ENCODE data around the gene GRB10.
"Not testable (repeated sequence)": the region's sequence is repeated elsewhere in the genome, so short reads cannot be mapped to it uniquely, and the experiment has no call there.

GRB10 gene

GRCh38 chr7:50580057-50580456 lies 202.6 kb downstream of the GRB10 start:
- no peak for DNase-seq (ENCODE audit: low spot score)

DNA sequence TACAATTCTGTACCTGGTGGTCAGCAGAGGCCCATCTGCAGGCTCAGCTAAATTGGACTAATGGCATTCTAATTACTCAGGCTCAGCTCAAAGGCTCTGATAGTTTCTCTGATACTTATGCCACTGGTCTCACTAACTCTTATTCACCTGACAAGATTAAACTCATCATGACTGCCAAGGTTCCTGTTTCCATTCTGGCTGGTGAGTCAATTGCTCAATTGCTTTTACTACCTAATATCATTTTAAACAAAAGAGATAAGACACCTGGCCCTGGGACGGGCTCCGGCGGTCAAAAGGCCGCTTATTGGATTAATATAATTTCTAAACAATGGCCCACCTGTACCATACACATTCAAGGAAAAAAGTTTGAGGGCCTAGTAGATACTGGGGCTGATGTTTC lies 204.6 kb downstream of the GRB10 start:
- DNase-seq (ENCODE audit: low spot score) = not testable (repeated sequence)

- no peak for DNase-seq (ENCODE audit: low spot score)
Observed at GRCh38 chr7:50577569-50577968, 205.1 kb downstream of the GRB10 start.

DNA sequence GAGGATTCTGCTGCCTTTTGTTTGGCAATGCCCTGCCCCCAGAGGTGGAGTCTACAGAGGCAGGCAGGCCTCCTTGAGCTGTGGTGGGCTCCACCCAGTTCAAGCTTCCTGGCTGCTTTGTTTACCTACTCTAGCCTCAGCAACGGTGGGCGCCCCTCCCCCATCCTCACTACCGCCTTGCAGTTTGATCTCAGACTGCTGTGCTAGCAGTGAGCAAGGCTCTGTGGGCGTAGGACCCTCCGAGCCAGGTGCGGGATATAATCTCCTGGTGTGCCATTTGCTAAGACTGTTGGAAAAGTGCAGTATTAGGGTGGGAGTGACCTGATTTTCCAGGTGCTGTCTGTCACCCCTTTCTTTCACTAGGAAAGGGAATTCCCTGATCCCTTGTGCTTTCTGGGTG lies 206.3 kb downstream of the GRB10 start:
- DNase-seq (ENCODE audit: low spot score) = not testable (repeated sequence)

DNA sequence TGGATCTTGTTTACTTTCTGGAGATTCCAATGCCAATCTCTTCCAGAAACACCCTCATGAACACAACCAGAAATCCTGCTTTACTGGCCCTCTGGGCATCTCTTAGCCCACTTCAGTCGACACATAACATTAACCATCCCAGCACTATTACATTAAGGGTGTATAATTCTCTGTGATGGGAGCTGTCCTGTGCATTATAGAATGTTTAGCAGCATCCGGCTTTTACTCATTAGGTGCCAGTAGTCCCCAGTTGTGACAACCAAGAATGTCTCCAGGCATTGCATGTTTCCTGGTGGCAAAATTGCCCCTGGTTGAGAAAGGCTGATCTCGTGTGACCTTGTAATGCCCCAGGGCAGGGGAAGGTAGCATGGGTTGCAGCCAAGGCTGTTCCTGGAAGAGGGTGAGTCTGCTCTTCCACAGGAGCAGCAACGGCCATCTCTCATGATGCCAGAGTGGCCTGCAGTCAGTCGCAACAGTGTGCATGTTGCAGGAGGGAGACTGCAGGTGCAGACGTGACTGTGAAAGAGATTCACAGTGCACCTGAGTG lies 214.9 kb downstream of the GRB10 start:
- no peak for DNase-seq (ENCODE audit: low spot score)

- DNase-seq (ENCODE audit: low spot score) = no peak
Observed at GRCh38 chr7:50565977-50566376, 216.7 kb downstream of the GRB10 start.

DNA sequence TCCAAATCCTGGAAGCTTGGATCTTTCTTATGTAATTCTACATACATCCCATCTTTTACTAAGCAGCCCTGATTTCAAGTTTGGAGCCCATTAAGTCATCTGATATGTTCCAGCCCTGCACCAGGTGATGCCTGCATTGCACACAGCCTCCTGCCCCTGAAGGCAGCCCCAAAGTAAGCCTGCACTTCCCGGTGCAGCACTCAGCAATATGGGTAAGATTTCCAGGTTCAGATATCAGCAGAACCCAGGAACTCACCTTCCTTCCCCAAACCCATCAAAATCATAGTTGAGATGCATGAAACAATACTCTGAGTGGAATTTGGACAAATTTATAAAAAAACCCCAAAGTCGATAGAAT lies 217.2 kb downstream of the GRB10 start:
- DNase-seq (ENCODE audit: low spot score) = no peak

- DNase-seq (ENCODE audit: low spot score) = no peak
Observed at GRCh38 chr7:50564640-50565558, 217.8 kb downstream of the GRB10 start, which contains the start of gene DDC. TSS of gene DDC (minus strand) at chr7:50565405. CDS start at chr7:50544085, 21,320 bp downstream.

DNA sequence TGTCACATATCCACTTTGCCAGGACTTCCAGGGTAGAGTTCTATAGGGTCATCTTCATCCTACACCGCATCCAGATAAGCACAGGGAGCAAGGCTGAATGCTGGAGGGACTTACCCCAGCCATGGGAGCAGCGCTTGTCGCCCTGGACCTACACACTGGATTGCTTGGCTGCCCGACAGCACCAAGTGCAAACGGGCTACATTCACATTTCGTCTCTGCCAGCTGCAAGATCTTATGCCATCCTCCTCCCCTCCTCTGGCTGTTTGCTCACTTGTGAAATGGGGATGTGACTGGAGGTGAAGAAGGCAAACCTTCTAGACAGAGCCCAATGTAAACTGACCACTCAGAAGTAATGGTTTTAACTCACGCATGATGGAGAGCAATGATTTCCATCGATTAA lies 218.5 kb downstream of the GRB10 start:
- DNase-seq (ENCODE audit: low spot score) = no peak

- DNase-seq (ENCODE audit: low spot score) = no peak
Observed at GRCh38 chr7:50562136-50562535, 220.6 kb downstream of the GRB10 start.

GRCh38 chr7:50560865-50561351 lies 221.8 kb downstream of the GRB10 start:
- DNase-seq (ENCODE audit: low spot score) = no peak

DNA sequence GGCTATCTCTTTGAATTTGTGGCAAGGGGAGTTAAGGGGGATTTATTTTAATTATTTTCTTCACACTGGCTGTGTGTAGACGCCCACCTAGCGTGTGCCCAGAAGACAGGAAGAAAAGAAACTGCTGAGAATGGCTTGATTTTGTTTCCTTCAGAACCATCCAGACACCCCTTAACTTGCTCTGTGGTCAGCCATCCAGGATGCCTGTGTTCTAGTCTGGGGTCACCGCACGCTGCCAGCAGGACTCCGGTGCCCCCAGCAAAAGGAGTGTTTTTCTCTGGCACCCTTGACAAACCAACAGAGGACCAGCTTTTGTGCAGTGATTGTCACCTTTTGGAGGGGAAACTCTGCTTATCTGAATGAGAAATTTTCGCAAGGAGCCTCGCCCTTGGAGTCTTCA lies 222.8 kb downstream of the GRB10 start:
- no peak for DNase-seq (ENCODE audit: low spot score)

- no peak for DNase-seq (ENCODE audit: low spot score)
Observed at GRCh38 chr7:50558294-50559053, 224.2 kb downstream of the GRB10 start.

- no peak for DNase-seq (ENCODE audit: low spot score)
Observed at GRCh38 chr7:50557099-50557498, 225.6 kb downstream of the GRB10 start.

GRCh38 chr7:50556247-50556991 lies 226.3 kb downstream of the GRB10 start:
- no peak for DNase-seq (ENCODE audit: low spot score)

- no peak for DNase-seq (ENCODE audit: low spot score)
Observed at GRCh38 chr7:50555594-50556140, 227.0 kb downstream of the GRB10 start.

DNA sequence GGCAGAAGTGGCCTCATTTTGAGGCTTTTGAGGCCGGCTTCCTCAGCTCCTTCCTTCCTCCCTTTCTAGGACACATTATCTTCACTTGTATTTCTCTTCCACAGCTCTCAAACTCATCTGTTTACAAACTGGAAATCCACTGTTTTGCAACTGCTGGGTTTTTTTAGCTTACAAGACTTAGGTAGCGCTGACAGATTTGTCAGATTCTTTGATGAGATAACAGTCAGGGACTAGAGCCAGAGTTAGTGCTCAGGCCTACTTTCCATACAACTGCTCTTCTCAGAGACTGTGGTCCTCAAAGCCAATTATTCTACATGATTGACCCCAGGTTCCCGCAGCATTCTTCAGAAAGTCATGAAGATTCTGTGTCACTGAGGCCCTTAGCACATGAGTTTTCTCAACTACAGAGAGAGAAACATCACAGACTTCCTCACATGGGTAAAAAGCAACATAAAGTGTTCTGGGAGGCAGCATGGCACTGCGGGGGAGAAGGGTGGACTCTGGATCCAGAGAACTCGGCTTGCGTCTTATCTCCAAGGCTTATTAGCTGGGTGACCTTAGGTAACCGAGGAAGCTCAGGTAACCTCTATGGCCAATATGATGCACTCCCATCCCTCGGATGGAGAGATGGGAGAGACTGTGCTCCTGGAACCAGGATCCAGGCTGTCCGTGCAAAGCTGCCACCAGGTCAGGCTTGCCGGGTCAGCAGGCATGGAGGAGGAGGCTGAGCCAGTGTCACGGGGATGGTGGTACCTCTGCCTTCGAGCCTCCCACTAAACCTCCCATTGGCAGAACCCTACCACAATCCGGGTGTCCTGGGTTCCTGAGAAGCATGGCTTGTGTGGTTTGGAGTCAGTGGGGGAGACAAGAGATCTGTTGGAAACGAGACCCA lies 228.0 kb downstream of the GRB10 start:
- no peak for DNase-seq (ENCODE audit: low spot score)

DNA sequence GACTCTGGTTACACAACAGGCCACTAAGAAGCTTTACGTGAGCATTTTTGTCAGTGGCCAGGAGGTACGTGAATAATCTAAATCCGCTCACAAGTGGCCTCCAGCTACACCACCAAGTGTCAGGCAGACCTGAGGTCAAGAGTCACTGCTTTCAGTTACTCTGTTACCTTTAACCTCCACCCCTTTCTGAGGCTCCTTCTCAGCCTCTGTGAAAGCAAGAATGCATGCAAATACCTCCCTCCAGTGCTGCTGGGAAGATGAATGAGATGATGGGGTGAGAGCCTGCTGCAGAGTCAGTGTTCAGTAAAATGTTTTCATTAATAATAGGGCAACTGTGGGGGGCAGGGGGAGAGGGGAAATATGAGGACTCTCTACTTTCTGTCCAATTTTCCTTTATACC lies 228.7 kb downstream of the GRB10 start:
- no peak for DNase-seq (ENCODE audit: low spot score)

DNA sequence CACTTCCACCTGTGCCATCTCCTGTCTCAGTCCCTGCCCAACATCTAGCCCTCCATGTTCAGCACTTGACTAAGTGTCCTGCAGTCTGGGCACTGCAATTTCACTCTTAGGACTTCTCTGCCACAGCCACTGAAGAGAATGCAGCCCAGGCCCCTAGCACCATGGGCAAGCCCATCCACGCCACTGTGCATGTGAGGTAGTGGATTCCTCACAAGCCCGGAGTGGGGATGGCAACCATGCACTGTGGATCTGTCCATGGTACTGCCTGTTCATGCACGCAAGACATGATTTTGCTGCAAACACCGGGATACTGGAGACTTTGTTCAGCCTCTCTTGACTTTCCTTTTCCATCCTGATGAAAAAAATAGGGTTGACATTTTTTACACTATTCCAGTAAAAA lies 229.8 kb downstream of the GRB10 start:
- DNase-seq (ENCODE audit: low spot score) = no peak

- no peak for DNase-seq (ENCODE audit: low spot score)
Observed at GRCh38 chr7:50552139-50552538, 230.6 kb downstream of the GRB10 start.

DNA sequence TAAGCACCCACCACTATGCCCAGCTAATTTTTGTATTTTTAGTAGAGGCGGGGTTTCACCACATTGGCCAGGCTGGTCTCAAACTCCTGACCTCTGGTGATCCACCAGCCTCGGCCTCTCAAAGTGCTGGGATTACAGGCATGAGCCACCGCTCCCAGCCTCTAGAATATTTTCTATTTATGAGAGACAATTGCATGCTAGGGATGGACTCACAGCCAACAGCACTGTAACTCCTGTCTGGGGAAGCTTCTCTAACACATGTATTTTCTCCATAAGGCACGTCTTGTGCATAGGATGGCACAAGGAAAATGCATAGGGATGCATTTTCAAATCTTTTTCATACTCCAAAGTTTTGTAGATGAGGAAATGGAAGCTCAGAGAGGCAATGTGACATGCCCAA lies 237.1 kb downstream of the GRB10 start:
- DNase-seq (ENCODE audit: low spot score) = not testable (repeated sequence)

Measured in globus pallidus (tissue), 1 donor.